Fibroblast of lung (primary cell): ENCODE results near the gene PDLIM4. TPM values are rescaled to one million over a fixed set of nuclear protein-coding genes. Genes with fewer than 3 reads are reported as not detected.

Experiments
- DNase-seq, 2 donors: peaks; one replicate each; pipeline versions ENCODE4 v3.0.0 to v3.0.0-alpha.2; 2010; ENCODE audit warnings: low read depth in 2 of 2
- H2AFZ ChIP-seq: 2 replicates; pipeline ENCODE4 v1.5.1; 2012; ENCODE audit warnings: low read length, control low read depth, inconsistent platforms
- H3K27ac ChIP-seq: 2 replicates; pipeline ENCODE4 v1.5.1; 2011; ENCODE audit warnings: low read length, control low read depth; ENCODE audit not compliant: insufficient read depth
- H3K27me3 ChIP-seq: 2 replicates; pipeline ENCODE4 v1.5.1; 2011; ENCODE audit warnings: mild to moderate bottlenecking, low read length; ENCODE audit not compliant: control insufficient read depth, insufficient read depth
- H3K36me3 ChIP-seq: 2 replicates; pipeline ENCODE4 v1.5.1; 2011; ENCODE audit warnings: low read length; ENCODE audit not compliant: control insufficient read depth, insufficient read depth
- H3K4me1 ChIP-seq: 2 replicates; pipeline ENCODE4 v1.5.1; 2011; ENCODE audit warnings: low read length; ENCODE audit not compliant: control insufficient read depth, insufficient read depth; ENCODE audit errors: extremely low read depth
- H3K4me2 ChIP-seq: 2 replicates; pipeline ENCODE4 v1.5.1; 2011; ENCODE audit warnings: low read length, control low read depth; ENCODE audit not compliant: insufficient read depth; ENCODE audit errors: extremely low read depth
- H3K4me3 ChIP-seq, 4 experiments: fragments of 200-600 bp in 1 of 4; sonication (generic) in 1 of 4; replicated peaks in 1 of 4; 2 replicates each; pipeline ENCODE4 v1.5.1; 2011 to 2016; ENCODE audit warnings: low read length in 4 of 4, low read depth in 3 of 4, mild to moderate bottlenecking in 3 of 4, control low read depth in 2 of 4, inconsistent platforms in 1 of 4, mixed read lengths in 1 of 4; ENCODE audit not compliant: insufficient read depth in 1 of 4; ENCODE audit errors: control extremely low read depth in 1 of 4
- H3K79me2 ChIP-seq: 2 replicates; pipeline ENCODE4 v1.5.1; 2012; ENCODE audit warnings: mild to moderate bottlenecking, low read length, inconsistent platforms; ENCODE audit not compliant: control insufficient read depth, insufficient read depth
- H3K9ac ChIP-seq: 2 replicates; pipeline ENCODE4 v1.5.1; 2011; ENCODE audit warnings: mild to moderate bottlenecking, low read length, control low read depth; ENCODE audit not compliant: insufficient read depth
- H3K9me3 ChIP-seq: 2 replicates; pipeline ENCODE4 v1.5.1; 2012; ENCODE audit warnings: low read depth, low read length; ENCODE audit not compliant: control insufficient read depth, insufficient read depth
- H4K20me1 ChIP-seq: 2 replicates; pipeline ENCODE4 v1.5.1; 2011; ENCODE audit warnings: low read length; ENCODE audit not compliant: control insufficient read depth, insufficient read depth; ENCODE audit errors: extremely low read depth
- CTCF ChIP-seq, 2 donors: IDR thresholded peaks in 1 of 2; conservative IDR thresholded peaks in 1 of 2; 1 replicate in 1 of 2; 2 replicates in 1 of 2; pipeline ENCODE4 v1.5.1; 2011 to 2012; ENCODE audit warnings: low read length in 2 of 2, control low read depth in 1 of 2, inconsistent platforms in 1 of 2, low read depth in 1 of 2, mild to moderate bottlenecking in 1 of 2
- EZH2 ChIP-seq: IDR thresholded peaks from 2 replicates; pipeline ENCODE4 v1.5.1; 2012; ENCODE audit warnings: low read length, control low read depth, mild to moderate bottlenecking; ENCODE audit errors: missing control alignments
- polyA plus RNA-seq, 2 donors: library from polyadenylated mRNA; depleted of rRNA in 1 of 2; stranded (reverse) in 1 of 2; unstranded in 1 of 2; fragments of >200 nt; gene quantifications; 2 replicates each; pipeline ENCODE4 v1.2.1, GENCODE V29; 2011 to 2012; ENCODE audit warnings: missing spikeins in 1 of 2
- total RNA-seq: library from RNA; depleted of rRNA; stranded (reverse); fragments of >200 nt; gene quantifications from 2 replicates; pipeline ENCODE4 v1.2.1, GENCODE V29; 2014

The PDLIM4 gene
- total and polyA plus RNA-seq, 2 donors (not counting 1 experiment from before 2014, with no cell fraction given) = 10.7 to 67.2 TPM

GRCh38 chr5:132233081-132233480 lies 24.4 kb upstream of the PDLIM4 start:
- Histone ChIP-seq H3K9ac (no peak overlapping the region), H3K9me3 (no peaks in the 10 kb centered on the region), H3K4me2 (no peak overlapping the region), H3K27ac (no peak overlapping the region), H4K20me1 (no peaks in the 10 kb centered on the region), H3K27me3 (no peaks in the 10 kb centered on the region), H2AFZ (no peak overlapping the region), H3K4me1 (no peaks in the 10 kb centered on the region), H3K36me3 (no peaks in the 10 kb centered on the region), H3K4me3 (no peak overlapping the region), H3K79me2 (no peaks in the 10 kb centered on the region)
- TF ChIP-seq CTCF (conservative IDR thresholded peaks at IDR 0.05 in 1 of 2, IDR thresholded peaks at IDR 0.05 in 1 of 2; ENCODE audit: low read depth in 1 of 2, low read length in 2 of 2) (no peak), EZH2 (no peak)
- DNase-seq = no peak

- H3K4me3 ChIP-seq = no peak overlapping the region
- H4K20me1 ChIP-seq = no peaks in the 10 kb centered on the region
- H3K27me3 ChIP-seq = no peaks in the 10 kb centered on the region
- H3K36me3 ChIP-seq = no peaks in the 10 kb centered on the region
- TF ChIP-seq EZH2 (no peak), CTCF (conservative IDR thresholded peaks at IDR 0.05 in 1 of 2, IDR thresholded peaks at IDR 0.05 in 1 of 2; ENCODE audit: low read depth in 1 of 2, low read length in 2 of 2) (no peak)
- no peak overlapping the region for H3K9ac ChIP-seq
- no peaks in the 10 kb centered on the region for H3K79me2 ChIP-seq
- no peak overlapping the region for H2AFZ ChIP-seq
- H3K4me1 ChIP-seq = no peaks in the 10 kb centered on the region
- no peak overlapping the region for H3K27ac ChIP-seq
- no peaks in the 10 kb centered on the region for H3K9me3 ChIP-seq
- DNase-seq = no peak
- H3K4me2 ChIP-seq = no peak overlapping the region
Observed at GRCh38 chr5:132233811-132234683, 23.4 kb upstream of the PDLIM4 start.

GRCh38 chr5:132234684-132235062 lies 22.8 kb upstream of the PDLIM4 start:
- H3K9me3 ChIP-seq = no peaks in the 10 kb centered on the region
- H3K4me3 ChIP-seq = no peak overlapping the region
- H3K4me1 ChIP-seq = no peaks in the 10 kb centered on the region
- H4K20me1 ChIP-seq = no peaks in the 10 kb centered on the region
- H3K4me2 ChIP-seq = no peak overlapping the region
- H3K27me3 ChIP-seq = no peaks in the 10 kb centered on the region
- H3K9ac ChIP-seq = no peak overlapping the region
- no peak overlapping the region for H3K27ac ChIP-seq
- no peaks in the 10 kb centered on the region for H3K36me3 ChIP-seq
- TF ChIP-seq CTCF (conservative IDR thresholded peaks at IDR 0.05 in 1 of 2, IDR thresholded peaks at IDR 0.05 in 1 of 2; ENCODE audit: low read depth in 1 of 2, low read length in 2 of 2) = no peak
- TF ChIP-seq EZH2 = no peak
- no peaks in the 10 kb centered on the region for H3K79me2 ChIP-seq
- DNase-seq = no peak
- H2AFZ ChIP-seq = no peak overlapping the region
